GM12865 (cell line): ENCODE results near the gene EFCAB5.
"Not testable (repeated sequence)": the region's sequence is repeated elsewhere in the genome, so short reads cannot be mapped to it uniquely, and the experiment has no call there.

Experiments used
- DNase-seq: peaks from one replicate; pipeline ENCODE4 v3.0.0; 2010; ENCODE audit warnings: low read depth
- H3K4me3 ChIP-seq: 2 replicates; pipeline ENCODE4 v1.5.1; 2011; ENCODE audit warnings: mild to moderate bottlenecking, low read depth, low read length, control low read depth
- CTCF ChIP-seq: IDR thresholded peaks from 2 replicates; pipeline ENCODE4 v1.5.1; 2011; ENCODE audit warnings: low read length, control low read depth, low read depth, inconsistent platforms; ENCODE audit not compliant: insufficient read depth; ENCODE audit errors: missing control alignments

The EFCAB5 gene

DNA sequence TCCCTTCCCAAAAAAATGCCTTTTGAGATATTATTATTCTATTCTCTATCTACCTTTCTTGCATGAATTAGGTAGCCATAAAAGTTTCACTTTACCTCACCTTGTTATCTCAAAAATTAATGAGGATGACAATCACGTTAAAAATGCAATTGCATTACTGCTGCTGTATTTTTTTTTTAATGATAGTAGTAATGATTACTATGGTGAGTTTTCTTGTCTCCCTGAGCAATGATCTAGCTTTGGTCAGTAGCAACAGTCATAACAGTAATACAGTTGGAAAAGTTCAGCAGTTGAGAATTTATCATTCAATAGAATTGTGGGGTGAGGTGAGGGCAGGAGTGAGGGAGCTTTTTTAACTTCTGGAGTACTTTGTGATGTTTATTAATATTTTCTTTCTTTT lies at the start of gene EFCAB5:
TSS of gene EFCAB5 (plus strand) at position 301 of the 400 bp plus-strand sequence. CDS start 163 bp downstream, outside the sequence.
- no peak within 1 kb of the TSS for H3K4me3 ChIP-seq
- DNase-seq, result no peak
- no peak for TF ChIP-seq CTCF

DNA sequence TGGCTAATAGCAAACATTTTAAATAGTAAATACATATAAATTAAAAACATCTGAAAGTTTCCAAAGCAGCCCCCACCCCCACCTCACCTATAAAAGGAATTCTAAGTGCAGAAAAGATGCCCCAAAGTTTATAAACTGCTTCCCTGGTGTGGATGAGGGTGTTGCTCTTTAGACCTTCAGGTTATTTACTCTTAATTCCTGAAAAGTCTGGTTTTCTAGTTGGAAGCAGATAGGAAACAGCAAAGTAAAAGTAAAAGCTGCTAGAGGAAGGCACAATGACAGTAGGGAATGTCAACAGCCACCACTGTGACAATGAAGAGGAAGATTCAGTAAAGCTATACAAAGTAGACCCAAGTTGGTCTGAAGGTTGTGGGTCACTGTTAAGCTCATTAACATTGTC lies 49.2 kb upstream of the EFCAB5 start:
- DNase-seq, result no peak
- TF ChIP-seq CTCF, result no peak
- H3K4me3 ChIP-seq, result no peak overlapping the region

GRCh38 chr17:29897136-29897535 lies 44.3 kb upstream of the EFCAB5 start:
- not testable (repeated sequence) for DNase-seq, H3K4me3 ChIP-seq

DNA sequence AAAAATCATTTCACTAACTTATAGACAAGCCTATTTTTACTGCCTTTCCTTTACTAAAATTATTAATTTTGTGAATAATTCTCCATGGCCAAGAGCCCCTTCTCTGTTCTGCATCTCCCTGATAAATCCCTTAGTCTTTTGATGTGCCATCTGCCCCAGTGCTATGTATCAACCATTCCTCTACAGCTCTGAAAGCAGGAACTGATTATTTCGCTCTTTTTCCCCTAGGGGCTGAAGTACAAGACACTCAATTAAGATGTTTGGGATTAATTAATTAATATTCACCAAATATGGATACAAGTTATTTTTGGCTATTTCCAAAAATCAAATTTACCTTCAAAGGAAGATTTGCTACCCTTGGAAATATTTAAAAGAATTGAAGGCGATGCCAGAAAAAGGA lies 38.0 kb upstream of the EFCAB5 start:
- TF ChIP-seq CTCF, result no peak
- no peak for DNase-seq
- H3K4me3 ChIP-seq, result no peak overlapping the region

GRCh38 chr17:29905086-29905878 lies 36.2 kb upstream of the EFCAB5 start:
- H3K4me3 ChIP-seq, result no peak overlapping the region
- no peak for DNase-seq

DNA sequence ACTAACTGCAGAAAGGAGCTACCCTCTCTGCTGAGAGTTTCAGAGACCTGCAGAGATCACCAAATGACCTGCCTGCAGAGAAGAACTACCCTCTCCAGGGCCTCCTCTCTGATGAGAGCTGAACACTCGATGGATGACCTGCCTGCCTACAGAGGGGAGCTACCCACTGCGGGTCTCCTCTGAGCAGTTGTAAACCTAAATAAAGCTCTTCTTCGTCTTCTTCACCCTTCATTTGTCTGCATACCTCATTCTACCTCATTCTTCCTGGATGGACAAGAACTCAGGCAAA lies 35.6 kb upstream of the EFCAB5 start:
- no peak overlapping the region for H3K4me3 ChIP-seq
- no peak for DNase-seq
- TF ChIP-seq CTCF, result no peak

More at GRCh38 chr17:29905086-29905878, 36.2 kb upstream of the EFCAB5 start:
- no peak for TF ChIP-seq CTCF

DNA sequence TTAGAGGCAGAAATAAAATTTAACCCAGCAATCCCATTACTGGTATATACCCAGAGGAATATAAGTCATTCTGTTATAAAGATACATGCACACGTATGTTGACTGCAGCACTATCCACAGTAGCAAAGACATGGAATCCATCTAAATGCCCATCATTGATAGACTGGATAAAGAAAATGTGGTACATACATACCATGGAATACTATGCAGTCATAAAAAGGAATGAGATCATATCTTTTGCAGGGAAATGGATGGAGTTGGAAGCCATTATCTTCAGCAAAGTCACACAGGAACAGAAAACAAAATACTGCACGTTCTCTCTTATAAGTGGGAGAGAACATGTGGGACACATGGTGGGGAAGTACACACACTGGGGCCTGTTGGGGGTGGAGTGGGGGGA lies 34.5 kb upstream of the EFCAB5 start:
- TF ChIP-seq CTCF, result no peak
- no peak overlapping the region for H3K4me3 ChIP-seq
- DNase-seq, result no peak
